Right cardiac atrium (tissue), 5 donors: ENCODE measurements around the gene LEMD1. TPM values are rescaled to one million over a fixed set of nuclear protein-coding genes. Genes with fewer than 3 reads are reported as not detected.

Experiments used
- ATAC-seq, 2 donors: fragments of 200-7000 bp; cut with Tn5 transposase; one replicate each; pipeline versions ENCODE4 v1.8.0 to v1.9.1; 2020; ENCODE audit warnings: moderate library complexity in 2 of 2, mild to moderate bottlenecking in 1 of 2
- DNase-seq, 3 donors: peaks; one replicate each; pipeline ENCODE4 v3.0.0-alpha.2; 2020
- H3K27ac ChIP-seq: one replicate; pipeline ENCODE4 v1.5.1; 2013; ENCODE audit warnings: mild to moderate bottlenecking, low read length, control low read depth, moderate library complexity
- H3K27me3 ChIP-seq: one replicate; pipeline ENCODE4 v1.6.1; 2013; ENCODE audit not compliant: control insufficient read depth, insufficient read depth
- H3K4me1 ChIP-seq: one replicate; pipeline ENCODE4 v1.6.1; 2013; ENCODE audit warnings: low read length; ENCODE audit not compliant: control insufficient read depth, insufficient read depth
- H3K4me3 ChIP-seq: one replicate; pipeline ENCODE4 v1.5.1; 2013; ENCODE audit warnings: low read length, control low read depth
- H3K9me3 ChIP-seq: one replicate; pipeline ENCODE4 v1.6.1; 2013; ENCODE audit warnings: low read length; ENCODE audit not compliant: control insufficient read depth
- WGBS: extraction: QIAGEN DNeasy Blood & Tissue Kit; methylation state at CpG from one replicate; pipeline ENCODE4 v1.1.7; 2013; 5-methylcytosine and 5-hydroxymethylcytosine counted together
- intact Hi-C, 4 donors: fragments of 100-400 bp; cut with DNase I; formaldehyde crosslinking; loops; one replicate each; pipeline versions ENCODE4 v1.11.0 to v1.14.0; 2022 to 2023
- long read RNA-seq, 4 donors: library from polyadenylated mRNA; unstranded; transcript quantifications; one replicate each; pipeline ENCODE4 v2.0.0, GENCODE V29; 2020 to 2021
- polyA plus RNA-seq: library from polyadenylated mRNA; stranded (reverse); fragments of 200-250 nt; gene quantifications from one replicate; pipeline ENCODE4 v1.2.3, GENCODE V29; 2013
- total RNA-seq, 4 donors: library from RNA; stranded (reverse); fragmentation: NEBNext Ultra II Directional; extraction: Animal tissue kit (Norgen Biotek cat#: 25700); gene quantifications; one replicate each; pipeline ENCODE4 v1.2.1, GENCODE V29; 2021
- donor health status: healthy with polysubstance abuse.
- donor health status: DM: no; HTN: yes; CAD: no.
- donor health status: DM: no; HTN: no; CAD: no.
- donor health status: DM: no; HTN: yes; CAD: no; lungs with severe emphysema.
- donor health status: DM: yes; HTN: yes; CAD: no.

Gene LEMD1, protein sequence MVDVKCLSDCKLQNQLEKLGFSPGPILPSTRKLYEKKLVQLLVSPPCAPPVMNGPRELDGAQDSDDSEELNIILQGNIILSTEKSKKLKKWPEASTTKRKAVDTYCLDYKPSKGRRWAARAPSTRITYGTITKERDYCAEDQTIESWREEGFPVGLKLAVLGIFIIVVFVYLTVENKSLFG
- total RNA-seq (not detected), polyA plus RNA-seq (not detected)
- long read RNA-seq, donor 1: 0 reads
- long read RNA-seq, donor 2: 0 reads
- long read RNA-seq, donor 3: 0 reads
- long read RNA-seq, donor 4: 0 reads

- DNase-seq: no peak
- intact Hi-C loops: no loop called here
- peak; percentile 55 to 58 for ATAC-seq
- 39% methylated on average over 2 of the region's 2 CpGs for WGBS
- Histone ChIP-seq H3K27ac (peak within 1 kb of the TSS; percentile 52), H3K4me3 (no peak within 1 kb of the TSS), H3K27me3 (no peaks in the 10 kb centered on the region), H3K4me1 (no peaks in the 10 kb centered on the region), H3K9me3 (no peaks in the 10 kb centered on the region)
These were observed at the start of gene LEMD1 for GRCh38 chr1:205421798-205422197. TSS of gene LEMD1 (minus strand) at chr1:205422056. CDS start at chr1:205420536, 1,520 bp downstream.

DNA sequence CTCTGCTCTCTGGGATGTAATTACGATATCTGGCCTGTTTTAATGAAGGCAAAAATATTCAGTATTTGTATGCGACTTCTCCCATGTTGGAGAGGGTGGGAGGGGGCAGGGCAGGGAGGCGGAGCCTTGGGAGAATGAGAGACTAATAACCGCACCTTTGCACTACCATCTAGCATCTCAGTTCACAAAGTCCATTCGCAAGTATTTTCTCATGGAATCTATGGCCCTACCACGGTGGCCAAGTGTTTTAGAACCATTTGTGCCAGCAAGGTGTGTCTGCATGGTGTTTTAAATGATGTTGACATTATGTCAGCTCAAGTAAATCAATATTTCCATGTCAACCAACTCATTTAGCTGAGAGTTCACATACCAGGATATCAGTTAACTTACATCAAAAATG lies 48.3 kb upstream of the LEMD1 start:
- H3K27me3 ChIP-seq: no peaks in the 10 kb centered on the region
- H3K9me3 ChIP-seq: no peaks in the 10 kb centered on the region
- no peak overlapping the region for H3K27ac ChIP-seq
- WGBS: 83% methylated on average over 6 of the region's 6 CpGs
- no peaks in the 10 kb centered on the region for H3K4me1 ChIP-seq
- DNase-seq: no peak
- intact Hi-C loops: no loop called here
- ATAC-seq: no peak
- no peak overlapping the region for H3K4me3 ChIP-seq

- intact Hi-C loops: no loop called here
- H3K27ac ChIP-seq: no peak overlapping the region
- no peaks in the 10 kb centered on the region for H3K9me3 ChIP-seq
- WGBS: 42% methylated on average over 7 of the region's 7 CpGs
- no peak overlapping the region for H3K4me3 ChIP-seq
- DNase-seq (no peak), ATAC-seq (no peak)
- H3K27me3 ChIP-seq: no peaks in the 10 kb centered on the region
- H3K4me1 ChIP-seq: no peaks in the 10 kb centered on the region
These were observed 44.9 kb upstream of the LEMD1 start for GRCh38 chr1:205466595-205467220.

GRCh38 chr1:205465392-205465791 lies 43.5 kb upstream of the LEMD1 start:
- Histone ChIP-seq H3K27me3 (no peaks in the 10 kb centered on the region), H3K4me3 (no peak overlapping the region), H3K27ac (no peak overlapping the region), H3K9me3 (no peaks in the 10 kb centered on the region), H3K4me1 (no peaks in the 10 kb centered on the region)
- intact Hi-C loops: no loop called here
- ATAC-seq (no peak), DNase-seq (no peak)
- WGBS: 88% methylated on average over 2 of the region's 2 CpGs

DNA sequence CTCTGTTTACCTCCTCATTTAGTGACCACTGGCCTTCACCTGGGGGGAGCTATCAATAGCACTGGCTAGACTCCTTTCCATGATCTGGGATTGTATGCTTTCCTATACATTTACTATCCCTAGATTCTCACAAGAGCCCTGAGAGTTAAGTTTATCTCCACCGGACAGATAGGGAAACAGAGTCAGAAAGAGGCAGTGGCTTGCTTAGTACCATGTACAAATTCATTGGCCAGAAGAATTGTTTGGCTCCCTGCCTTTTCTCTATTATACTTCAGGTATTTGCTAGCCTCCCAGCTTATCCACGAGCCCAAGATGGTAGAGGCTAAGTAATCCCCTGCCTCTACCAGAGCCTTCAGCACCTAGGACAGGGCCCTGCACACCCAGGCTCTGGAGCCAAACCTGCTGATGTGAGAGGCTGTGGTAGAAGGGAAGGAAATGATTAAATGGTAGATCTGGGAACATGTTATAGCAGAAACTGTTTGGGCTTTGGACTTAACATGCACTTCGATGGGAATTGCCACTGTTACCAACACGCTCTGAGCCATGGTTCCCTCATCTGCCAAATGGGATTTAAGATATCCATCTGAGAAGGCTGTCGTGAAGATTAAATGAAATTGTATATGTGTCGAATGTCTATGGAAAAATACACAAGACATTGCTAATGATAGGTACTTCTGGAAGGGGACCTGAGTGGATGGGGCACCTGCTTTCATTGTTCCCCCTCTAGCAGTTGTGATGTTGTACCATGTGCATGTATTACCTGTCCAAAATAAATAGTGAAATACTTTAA lies 37.1 kb upstream of the LEMD1 start:
- intact Hi-C loops: no loop called here
- Histone ChIP-seq H3K9me3 (no peaks in the 10 kb centered on the region), H3K4me3 (no peak overlapping the region), H3K27me3 (no peaks in the 10 kb centered on the region), H3K4me1 (no peaks in the 10 kb centered on the region), H3K27ac (no peak overlapping the region)
- ATAC-seq: peak; percentile 56 to 67
- 53% methylated on average over 6 of the region's 6 CpGs for WGBS
- no peak for DNase-seq

GRCh38 chr1:205456868-205457745 lies 35.3 kb upstream of the LEMD1 start:
- intact Hi-C loops: no loop called here
- DNase-seq (no peak), ATAC-seq (no peak)
- 2% methylated on average over 72 of the region's 74 CpGs for WGBS
- Histone ChIP-seq H3K4me3 (peak overlapping the region; percentile 8), H3K27ac (no peak overlapping the region), H3K9me3 (no peaks in the 10 kb centered on the region), H3K27me3 (no peaks in the 10 kb centered on the region), H3K4me1 (no peaks in the 10 kb centered on the region)

DNA sequence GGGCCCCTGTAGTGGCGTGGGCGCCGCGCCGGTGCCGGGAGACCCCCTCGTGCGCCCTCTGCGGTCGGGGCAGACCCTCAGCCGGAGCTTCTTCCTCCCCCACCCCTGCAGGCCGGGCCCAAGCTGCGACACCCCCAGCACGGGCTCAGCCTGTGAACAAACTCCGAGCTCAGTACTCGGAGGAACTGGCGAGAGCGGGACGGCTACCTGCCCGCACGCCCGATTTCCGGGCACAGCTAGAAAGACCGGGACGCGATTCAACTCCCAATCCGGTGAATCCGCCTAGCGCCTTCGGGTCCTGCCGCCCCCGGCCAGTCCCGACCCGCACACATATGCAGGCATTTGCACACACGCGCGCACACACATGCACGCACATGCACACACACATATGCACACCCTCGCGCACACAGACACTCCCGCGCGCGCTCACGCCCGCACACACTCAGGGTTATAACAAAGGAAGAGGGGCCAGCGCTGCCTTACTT lies 34.6 kb upstream of the LEMD1 start:
- H3K27ac ChIP-seq: no peak overlapping the region
- no peak for DNase-seq
- H3K4me1 ChIP-seq: no peaks in the 10 kb centered on the region
- WGBS: 1% methylated on average over 47 of the region's 47 CpGs
- intact Hi-C loops: no loop called here
- ATAC-seq: no peak
- H3K27me3 ChIP-seq: no peaks in the 10 kb centered on the region
- H3K4me3 ChIP-seq: peak overlapping the region; percentile 8
- H3K9me3 ChIP-seq: no peaks in the 10 kb centered on the region

DNA sequence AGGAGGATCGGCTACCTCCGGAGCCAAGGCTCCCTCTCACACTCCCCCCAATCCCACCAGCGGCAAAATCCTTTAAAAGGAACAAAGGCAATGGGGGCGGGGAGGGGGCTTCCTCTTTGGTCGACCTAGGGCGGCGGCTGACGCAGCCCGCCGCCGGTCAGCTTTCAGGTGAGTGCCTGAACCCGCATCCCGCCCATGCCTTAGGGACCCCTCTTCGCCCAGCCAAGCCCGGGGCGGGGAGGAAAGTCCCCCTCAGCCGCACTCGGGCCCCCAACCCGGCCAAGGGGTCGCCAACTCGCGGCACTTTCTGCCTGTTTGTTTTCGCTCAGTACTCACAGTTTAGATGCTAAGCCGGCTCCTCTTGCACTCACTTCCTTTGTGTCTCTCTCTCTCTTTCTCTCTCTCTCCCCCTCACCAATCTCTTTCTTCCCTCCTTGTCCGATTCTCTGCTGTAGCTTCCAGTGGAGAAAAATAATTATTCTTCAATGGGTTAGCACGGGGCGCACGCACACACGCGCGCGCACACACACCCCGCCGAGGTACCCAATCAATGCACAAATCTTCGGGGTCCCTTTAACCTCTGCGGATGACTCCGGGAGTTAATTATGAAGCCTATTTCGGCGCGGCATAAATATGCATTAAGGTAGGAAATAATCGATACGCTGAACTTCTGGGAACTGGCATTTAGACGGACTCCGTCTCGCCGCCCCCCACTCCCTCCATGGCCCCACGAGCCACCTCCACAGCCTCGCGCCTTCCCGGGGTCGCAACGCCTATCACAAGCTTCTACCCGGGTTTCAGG lies 33.9 kb upstream of the LEMD1 start, which contains the start of gene BLACAT1:
BLACAT1 (minus strand) TSS at position 465 of the 802 bp plus-strand sequence.
- no peak within 1 kb of the TSS for H3K27ac ChIP-seq
- peak within 1 kb of the TSS; percentile 8 for H3K4me3 ChIP-seq
- H3K27me3 ChIP-seq: no peaks in the 10 kb centered on the region
- H3K9me3 ChIP-seq: no peaks in the 10 kb centered on the region
- DNase-seq (no peak), ATAC-seq (no peak)
- WGBS: 3% methylated on average over 53 of the region's 53 CpGs
- no peaks in the 10 kb centered on the region for H3K4me1 ChIP-seq
- intact Hi-C loops: no loop called here

DNA sequence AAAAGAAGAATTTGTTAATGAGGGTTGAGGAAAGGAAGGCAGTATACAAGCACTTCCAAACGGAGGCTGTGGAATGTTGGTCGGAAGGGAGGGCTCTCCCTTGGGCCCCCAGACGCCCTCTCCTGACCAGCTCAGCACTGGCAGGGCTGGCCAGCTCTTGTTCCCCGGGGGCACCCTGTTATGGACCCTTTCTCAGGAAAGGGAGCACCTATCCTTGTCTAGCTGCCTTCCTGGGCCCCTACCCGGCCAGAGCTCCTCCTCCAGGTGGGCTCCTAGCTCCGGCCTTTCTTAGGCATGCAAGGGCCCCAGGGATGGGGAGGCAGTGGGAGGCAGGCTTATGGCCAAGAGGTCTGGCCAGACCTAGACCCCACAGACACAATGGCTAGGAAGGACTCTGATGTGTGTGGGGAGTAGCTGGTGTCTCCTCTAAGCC lies 33.1 kb upstream of the LEMD1 start:
- intact Hi-C loops: no loop called here
- Histone ChIP-seq H3K27ac (no peak overlapping the region), H3K4me1 (no peaks in the 10 kb centered on the region), H3K9me3 (no peaks in the 10 kb centered on the region), H3K27me3 (no peaks in the 10 kb centered on the region), H3K4me3 (no peak overlapping the region)
- WGBS: 22% methylated on average over 6 of the region's 6 CpGs
- ATAC-seq (no peak), DNase-seq (no peak)

GRCh38 chr1:205453466-205453865 lies 31.6 kb upstream of the LEMD1 start:
- Histone ChIP-seq H3K4me1 (no peaks in the 10 kb centered on the region), H3K27me3 (no peaks in the 10 kb centered on the region), H3K27ac (no peak overlapping the region), H3K9me3 (no peaks in the 10 kb centered on the region), H3K4me3 (no peak overlapping the region)
- 31% methylated on average over 3 of the region's 3 CpGs for WGBS
- DNase-seq (no peak), ATAC-seq (no peak)
- intact Hi-C loops: no loop called here
